GM18909 (cell line): ENCODE measurements around the gene PIF1.
"Not testable (repeated sequence)": the region's sequence is repeated elsewhere in the genome, so short reads cannot be mapped to it uniquely, and the experiment has no call there.

Experiments used
- ATAC-seq: cut with Tn5 transposase; IDR thresholded peaks from one replicate; pipeline ENCODE4 v1.9.1; 2021; ENCODE audit warnings: mild to moderate bottlenecking; ENCODE audit not compliant: unreplicated experiment, poor library complexity

The PIF1 gene

DNA sequence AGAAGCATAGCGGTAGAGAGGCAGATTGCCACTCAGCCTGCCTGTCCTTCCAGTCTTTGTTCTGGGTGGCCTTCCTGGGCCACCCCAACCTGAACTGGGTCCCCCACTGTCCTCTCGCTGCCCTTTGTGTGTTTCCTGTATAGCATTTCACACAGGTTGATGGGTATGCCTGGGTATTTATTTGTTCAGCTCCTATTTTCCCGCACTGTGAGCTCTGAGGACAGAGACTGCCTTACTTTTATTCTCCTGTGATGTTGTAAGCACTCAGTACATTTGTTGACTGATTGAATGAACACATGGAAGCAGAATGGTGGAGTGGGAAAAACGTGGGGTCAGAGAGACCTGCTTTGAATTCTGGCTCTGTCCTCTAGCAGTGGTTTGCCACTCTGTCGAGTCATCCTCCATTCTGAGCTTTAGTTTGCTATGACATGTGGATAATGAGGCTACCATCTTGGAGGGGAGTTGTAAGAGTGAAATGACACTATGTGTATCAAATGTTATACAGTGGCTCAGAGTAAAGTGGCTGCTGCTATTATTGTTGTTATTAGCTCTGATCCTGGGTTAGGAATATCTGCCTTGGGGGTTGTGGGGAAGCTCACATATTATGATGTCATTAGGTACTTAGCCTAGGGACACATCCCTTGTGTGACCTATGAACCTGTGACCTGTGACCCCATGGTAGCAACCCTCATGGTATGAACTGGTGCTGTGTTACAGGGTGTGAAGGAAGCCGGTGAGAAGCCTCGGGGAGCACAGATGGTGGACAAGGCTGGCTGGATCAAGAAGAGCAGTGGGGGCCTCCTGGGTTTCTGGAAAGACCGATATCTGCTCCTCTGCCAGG, 22.6 kb upstream of the PIF1 start:
- no peak for ATAC-seq

- ATAC-seq = no peak
Observed at GRCh38 chr15:64847448-64847847, 22.0 kb upstream of the PIF1 start.

DNA sequence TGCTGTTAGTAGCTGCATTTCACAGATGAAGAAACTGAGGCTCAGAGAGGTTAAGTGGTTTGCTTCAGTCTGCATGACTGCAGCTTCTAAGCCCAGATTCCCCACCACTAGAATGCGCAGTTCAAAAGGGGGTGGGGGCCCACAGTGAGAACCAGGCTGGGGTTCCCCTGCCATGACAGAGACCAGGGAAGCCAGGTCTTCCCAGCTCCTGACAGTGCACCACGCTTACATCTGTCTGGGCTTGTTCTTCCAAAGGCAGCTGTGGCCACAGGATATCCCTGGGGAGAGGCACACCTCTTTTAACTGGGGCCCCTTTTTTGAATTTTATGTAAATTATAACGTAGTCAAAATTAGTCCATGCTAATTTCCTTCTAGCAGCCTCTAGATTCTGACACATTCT, 21.6 kb upstream of the PIF1 start:
- ATAC-seq = no peak

GRCh38 chr15:64845831-64846595, 20.6 kb upstream of the PIF1 start:
- ATAC-seq = no peak

GRCh38 chr15:64845183-64845611, 19.8 kb upstream of the PIF1 start:
- no peak for ATAC-seq

GRCh38 chr15:64844576-64845145, 19.2 kb upstream of the PIF1 start:
- ATAC-seq = no peak

GRCh38 chr15:64843991-64844390, 18.5 kb upstream of the PIF1 start:
- ATAC-seq = no peak

DNA sequence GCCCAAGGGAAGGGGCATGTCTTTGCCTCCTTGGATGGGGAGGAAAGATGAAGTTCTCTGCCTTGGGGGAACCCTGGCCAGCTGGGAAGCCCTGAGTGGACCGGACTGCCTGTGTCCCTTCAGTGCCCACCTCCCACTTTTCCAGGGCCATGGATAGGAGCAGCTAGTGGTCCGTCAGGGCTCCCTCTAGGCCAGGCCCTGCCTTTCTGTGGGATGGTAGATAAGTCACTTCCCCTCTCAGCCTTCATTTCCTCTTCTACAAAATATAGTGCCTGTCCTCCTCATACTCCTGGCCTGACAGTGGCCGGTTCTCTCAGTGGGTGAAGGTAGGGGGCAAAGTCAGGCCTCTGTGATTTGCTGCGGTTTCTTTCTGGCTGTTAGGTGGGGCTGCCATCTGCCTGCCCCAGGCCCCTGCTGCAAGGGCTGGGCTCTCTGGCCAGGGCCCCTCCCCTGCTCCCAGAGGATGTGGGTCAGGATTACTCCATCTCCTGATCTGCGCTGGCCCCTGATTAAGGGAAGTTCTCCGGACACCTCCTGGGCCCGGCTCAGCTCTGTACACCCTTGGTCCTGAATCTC, 17.6 kb upstream of the PIF1 start:
- ATAC-seq = no peak

DNA sequence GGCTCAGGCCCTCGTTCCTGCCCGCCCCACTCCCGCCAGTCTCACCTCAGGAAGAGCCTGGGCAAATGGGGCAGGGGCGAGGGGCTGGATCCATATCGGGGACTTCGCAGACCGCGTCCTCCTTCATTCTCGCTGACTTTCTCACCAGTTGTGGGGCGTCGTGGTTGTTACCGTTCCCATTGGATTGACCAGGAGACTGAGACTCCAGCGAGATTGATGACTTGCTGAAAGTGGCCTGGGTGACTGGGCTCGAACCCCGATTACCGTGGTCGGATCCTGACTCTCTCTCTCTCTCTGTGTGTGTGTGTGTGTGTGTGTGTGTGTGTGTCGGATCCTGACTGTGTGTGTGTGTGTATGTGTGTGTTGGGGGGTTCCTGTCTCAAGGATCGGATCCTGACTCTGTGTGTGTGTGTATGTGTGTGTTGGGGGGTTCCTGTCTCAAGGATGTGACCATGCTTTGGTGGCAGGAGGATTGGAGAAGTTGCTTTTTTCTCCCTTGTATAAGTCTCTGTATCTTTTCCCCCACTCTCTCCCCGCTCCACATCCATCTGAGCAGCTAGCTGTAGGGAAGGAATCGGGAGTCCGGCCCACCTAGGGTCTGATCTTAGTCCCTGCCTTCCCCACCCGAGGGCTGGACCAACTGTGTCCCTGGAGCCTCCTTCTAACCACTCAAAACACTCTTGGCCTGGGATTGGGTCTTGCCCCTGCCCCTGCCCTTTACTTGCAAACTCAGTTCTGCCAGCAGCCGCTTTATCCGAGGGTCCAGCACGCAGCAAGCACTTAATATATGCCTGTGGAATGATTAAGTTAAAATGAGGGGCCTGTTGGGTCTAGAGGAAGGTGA, 16.9 kb upstream of the PIF1 start:
- ATAC-seq = no peak

- ATAC-seq = peak; percentile 62
Observed at GRCh38 chr15:64841344-64842095, 16.1 kb upstream of the PIF1 start, which contains the start of gene PLEKHO2. PLEKHO2 (plus strand) TSS chr15:64841915; CDS start chr15:64842017, 102 bp downstream.

DNA sequence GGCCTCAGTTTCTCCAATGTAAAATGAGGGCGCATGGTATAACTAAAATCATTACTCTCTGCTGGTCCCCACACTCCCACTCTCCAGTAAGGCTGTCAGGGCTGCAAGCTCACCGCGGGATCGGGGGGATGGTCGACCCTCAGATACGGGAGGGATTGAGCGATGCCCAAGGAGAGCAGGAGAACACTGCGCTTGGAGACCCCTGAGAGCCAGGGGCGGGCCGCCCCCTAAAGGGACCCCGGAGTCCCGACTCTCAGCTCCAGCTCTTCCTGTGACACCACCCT, 15.6 kb upstream of the PIF1 start:
- ATAC-seq = no peak

DNA sequence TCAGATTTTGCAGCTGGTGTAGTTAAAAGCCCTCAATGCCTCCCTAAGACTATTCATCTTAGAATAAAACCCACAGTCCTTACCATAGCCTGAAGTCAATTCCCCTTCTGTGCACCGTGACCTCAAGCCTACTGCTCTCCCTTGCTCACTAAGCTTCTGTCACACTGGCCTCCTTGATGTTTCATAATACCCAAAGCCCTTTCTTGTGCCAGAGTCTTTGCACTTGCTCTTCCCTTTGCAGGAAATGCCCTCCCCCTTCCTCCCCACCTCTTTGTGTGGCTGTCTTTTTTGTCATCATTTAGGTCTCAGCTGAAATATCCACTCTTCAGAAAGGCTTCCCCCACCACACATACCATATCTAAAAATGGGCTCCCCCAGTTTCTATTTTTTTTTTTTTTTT, 12.1 kb upstream of the PIF1 start:
- ATAC-seq = no peak

DNA sequence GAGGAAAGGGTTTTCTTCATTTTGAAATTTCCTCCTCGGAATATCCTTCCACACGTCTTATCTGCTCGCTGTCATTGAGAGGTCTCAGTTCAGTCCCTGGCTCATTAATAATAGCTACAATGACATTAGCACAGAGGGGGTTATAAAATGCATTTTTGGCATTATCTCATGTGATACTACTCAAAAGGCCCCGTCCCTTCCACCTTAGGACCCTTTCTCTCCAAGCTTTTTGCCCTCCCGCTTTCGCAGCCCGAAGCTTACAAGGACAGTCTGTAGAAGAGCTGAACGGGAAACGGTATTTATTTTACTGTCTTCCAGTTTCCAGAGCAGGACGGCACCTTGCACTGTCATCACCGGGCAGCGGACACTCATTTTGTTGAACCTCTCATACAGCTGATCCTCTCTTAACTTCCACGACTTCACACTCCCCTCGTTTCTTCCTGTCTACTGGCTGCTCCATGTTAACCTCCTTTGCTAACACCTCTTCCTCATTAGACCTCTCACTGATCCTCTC, 10.6 kb upstream of the PIF1 start:
- ATAC-seq = no peak

DNA sequence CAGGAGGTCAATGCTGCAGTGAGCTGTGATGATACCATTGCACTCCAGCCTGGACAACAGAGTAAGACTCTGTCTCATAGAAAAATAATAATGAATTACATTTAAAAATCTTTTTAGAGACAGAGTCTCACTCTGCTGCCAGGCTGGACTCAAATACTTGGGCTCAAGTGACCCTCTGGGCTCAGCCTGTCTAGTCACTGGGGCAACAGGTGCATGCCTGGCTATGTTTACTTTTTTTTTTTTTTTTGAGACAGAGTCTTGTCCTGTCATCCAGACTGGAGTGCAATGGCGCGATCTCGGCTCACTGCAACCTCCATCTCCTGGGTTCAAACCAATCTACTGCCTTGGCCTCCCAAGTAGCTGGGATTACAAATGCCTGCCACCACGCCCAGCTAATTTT, 8.2 kb upstream of the PIF1 start:
- ATAC-seq = no peak

GRCh38 chr15:64828985-64829384, 3.5 kb upstream of the PIF1 start:
- ATAC-seq = no peak

DNA sequence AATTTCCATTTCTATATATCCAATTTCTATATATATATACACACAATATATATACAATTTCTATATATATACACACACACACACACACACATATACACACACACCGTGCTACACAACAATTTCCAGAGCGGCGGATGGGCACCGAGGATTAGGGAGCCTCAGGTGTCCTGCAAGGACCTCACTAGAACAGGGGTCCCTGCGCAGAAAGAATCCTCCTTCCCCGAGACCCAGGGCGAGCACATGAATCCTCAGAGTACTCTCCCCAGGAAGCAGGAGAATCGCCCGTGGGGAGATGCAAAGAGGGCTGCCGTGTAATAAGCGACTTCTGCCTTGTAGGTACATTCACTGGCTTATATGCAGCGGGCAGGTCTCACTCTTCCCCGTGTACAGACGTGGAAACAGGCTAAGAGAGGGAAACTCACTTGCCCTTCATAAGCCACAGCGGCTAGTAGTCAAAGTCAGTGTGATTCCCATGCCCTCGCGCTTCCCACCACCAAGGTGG, 467 bp downstream of the PIF1 start:
- no peak for ATAC-seq

- ATAC-seq = no peak
Observed at GRCh38 chr15:64816452-64816851, 9.0 kb downstream of the PIF1 start.

GRCh38 chr15:64814965-64815364, 10.5 kb downstream of the PIF1 start:
- ATAC-seq = not testable (repeated sequence)

DNA sequence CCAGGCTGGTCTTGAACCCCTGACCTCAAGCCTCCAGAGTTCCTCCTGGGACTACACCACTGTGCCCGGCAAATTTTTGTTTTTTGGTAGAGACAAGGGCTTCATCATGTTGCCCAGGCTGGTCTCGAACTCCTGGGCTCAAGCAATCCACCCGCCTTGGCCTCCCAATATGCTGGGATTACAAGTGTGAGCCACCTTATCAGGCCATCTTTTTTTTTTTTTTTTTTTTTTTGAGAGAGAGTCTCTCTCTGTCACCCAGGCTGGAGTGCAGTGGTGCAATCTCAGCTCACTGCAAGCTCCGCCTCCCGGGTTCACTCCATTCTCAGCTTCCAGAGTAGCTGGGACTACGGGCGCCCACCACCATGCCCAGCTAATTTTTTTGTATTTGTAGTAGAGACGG, 11.2 kb downstream of the PIF1 start:
- not testable (repeated sequence) for ATAC-seq
